ENCODE results near the gene GABRB3. TPM values are rescaled to one million over a fixed set of nuclear protein-coding genes. Genes with fewer than 3 reads are reported as not detected.

GABRB3 gene
- total and polyA plus RNA-seq, 8 donors = 0.94 to 4.0 (median 2.3) TPM

DNA sequence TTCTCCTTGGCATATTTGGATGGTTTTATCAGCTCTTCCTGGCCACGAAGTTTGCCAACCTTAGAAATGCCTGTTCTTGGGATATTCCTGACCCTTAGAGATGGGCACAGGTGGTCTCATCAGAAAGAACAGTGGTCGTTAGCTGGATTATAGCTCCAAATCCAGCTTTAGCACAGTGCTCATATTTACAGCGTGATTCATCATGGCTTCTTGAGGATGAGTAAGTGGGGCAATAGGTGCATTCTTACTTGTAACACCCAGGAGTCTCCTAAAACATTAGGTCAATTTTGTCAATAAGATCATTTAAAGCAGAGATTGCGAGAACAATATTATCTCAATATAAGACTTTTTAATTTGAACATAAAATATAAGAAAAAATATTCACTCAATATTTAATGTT lies 191.9 kb downstream of the GABRB3 start:
- Histone ChIP-seq H3K27me3 (no peaks in the 10 kb centered on the region), H3K27ac (no peak overlapping the region), H3K4me1 (no peaks in the 10 kb centered on the region), H3K36me3 (no peaks in the 10 kb centered on the region), H3K9me3 (peaks cover 0 to 20% of the 10 kb centered on the region in 2 donors), H3K4me3 (no peak overlapping the region)
- no peak for ATAC-seq
- DNase-seq = no peak
- TF ChIP-seq, protein P1, sequence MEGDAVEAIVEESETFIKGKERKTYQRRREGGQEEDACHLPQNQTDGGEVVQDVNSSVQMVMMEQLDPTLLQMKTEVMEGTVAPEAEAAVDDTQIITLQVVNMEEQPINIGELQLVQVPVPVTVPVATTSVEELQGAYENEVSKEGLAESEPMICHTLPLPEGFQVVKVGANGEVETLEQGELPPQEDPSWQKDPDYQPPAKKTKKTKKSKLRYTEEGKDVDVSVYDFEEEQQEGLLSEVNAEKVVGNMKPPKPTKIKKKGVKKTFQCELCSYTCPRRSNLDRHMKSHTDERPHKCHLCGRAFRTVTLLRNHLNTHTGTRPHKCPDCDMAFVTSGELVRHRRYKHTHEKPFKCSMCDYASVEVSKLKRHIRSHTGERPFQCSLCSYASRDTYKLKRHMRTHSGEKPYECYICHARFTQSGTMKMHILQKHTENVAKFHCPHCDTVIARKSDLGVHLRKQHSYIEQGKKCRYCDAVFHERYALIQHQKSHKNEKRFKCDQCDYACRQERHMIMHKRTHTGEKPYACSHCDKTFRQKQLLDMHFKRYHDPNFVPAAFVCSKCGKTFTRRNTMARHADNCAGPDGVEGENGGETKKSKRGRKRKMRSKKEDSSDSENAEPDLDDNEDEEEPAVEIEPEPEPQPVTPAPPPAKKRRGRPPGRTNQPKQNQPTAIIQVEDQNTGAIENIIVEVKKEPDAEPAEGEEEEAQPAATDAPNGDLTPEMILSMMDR (IDR thresholded peaks at IDR 0.05) = no peak
- intact Hi-C loops (cut with DNase I) = no loop called here

DNA sequence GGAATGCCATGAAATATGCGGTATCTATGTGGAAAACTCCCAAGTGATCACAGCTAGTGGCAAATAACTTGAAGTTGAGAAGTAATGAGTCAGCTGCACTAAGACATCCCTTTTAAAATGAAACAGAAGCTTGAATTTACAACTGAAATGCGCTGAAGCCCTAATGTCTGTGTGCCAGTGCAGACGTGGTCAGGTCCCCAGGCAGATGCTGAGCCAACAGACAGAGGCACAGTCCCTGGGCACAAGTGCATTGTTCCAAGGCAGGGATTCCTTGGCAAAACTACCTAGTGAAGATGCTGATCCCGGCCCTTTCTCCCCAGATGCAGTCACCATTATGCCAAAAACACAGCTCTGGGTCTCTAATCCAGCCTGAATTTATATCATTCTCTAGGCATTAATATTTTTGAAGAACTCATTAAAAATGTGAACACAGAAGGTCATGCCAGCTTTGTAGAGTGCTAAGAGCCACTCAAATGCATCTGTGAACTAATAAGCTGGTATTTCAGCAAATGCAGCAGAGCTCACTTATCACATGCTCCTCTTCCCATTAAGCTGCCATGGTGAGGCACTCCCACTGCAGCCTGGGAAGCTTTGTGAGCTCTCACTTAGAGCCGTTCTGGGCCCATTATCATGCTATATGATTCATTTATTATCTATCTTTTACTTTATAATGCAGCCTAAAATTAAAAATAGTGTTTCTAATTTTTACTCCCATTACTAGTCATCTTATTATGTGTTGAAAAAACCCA lies 200.1 kb downstream of the GABRB3 start:
- Histone ChIP-seq H3K4me3 (no peak overlapping the region), H3K36me3 (no peaks in the 10 kb centered on the region), H3K27ac (no peak overlapping the region), H3K4me1 (no peaks in the 10 kb centered on the region), H3K27me3 (no peaks in the 10 kb centered on the region), H3K9me3 (peaks cover 0 to 11% of the 10 kb centered on the region in 2 donors)
- ATAC-seq = no peak
- DNase-seq = no peak
- TF ChIP-seq, protein P1 (IDR thresholded peaks at IDR 0.05) = no peak
- intact Hi-C loops (cut with DNase I) = no loop called here

- TF ChIP-seq, protein P1 (IDR thresholded peaks at IDR 0.05) = no peak
- intact Hi-C loops (cut with DNase I) = no loop called here
- Histone ChIP-seq H3K9me3 (peaks cover 0 to 8% of the 10 kb centered on the region in 2 donors), H3K4me1 (no peaks in the 10 kb centered on the region), H3K4me3 (no peak overlapping the region), H3K27me3 (no peaks in the 10 kb centered on the region), H3K27ac (no peak overlapping the region), H3K36me3 (no peaks in the 10 kb centered on the region)
- ATAC-seq (no peak), DNase-seq (no peak)
These were observed 201.5 kb downstream of the GABRB3 start for GRCh38 chr15:26571346-26571745.

- Histone ChIP-seq H3K4me3 (no peak overlapping the region), H3K27ac (no peak overlapping the region), H3K27me3 (no peaks in the 10 kb centered on the region), H3K9me3 (peaks cover 0 to 6% of the 10 kb centered on the region in 2 donors), H3K4me1 (no peaks in the 10 kb centered on the region), H3K36me3 (no peaks in the 10 kb centered on the region)
- intact Hi-C loops (cut with DNase I) = no loop called here
- ATAC-seq (no peak), DNase-seq (no peak)
- TF ChIP-seq, protein P1 (IDR thresholded peaks at IDR 0.05) = no peak
These were observed 207.3 kb downstream of the GABRB3 start for GRCh38 chr15:26565542-26565941.

DNA sequence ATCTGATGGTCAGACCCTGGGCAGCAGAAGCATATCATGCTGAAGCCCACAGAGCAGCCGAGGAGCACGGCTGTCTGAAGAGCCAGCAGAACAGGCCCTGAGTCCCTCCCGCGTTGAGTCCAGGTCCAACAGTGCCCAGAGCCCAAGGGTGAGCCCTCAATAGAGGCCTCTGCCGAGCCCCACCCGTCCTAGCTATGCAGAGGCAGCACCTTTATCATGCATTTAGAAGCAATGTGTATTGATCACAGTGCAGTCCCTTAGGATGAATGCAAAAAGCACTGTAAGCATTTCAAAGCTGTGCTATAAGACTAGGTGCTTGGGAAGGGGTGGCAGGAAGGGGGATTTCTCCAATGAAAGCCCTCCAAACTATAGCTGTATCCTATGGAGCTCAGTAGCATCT lies 208.5 kb downstream of the GABRB3 start:
- Histone ChIP-seq H3K4me1 (no peaks in the 10 kb centered on the region), H3K4me3 (no peak overlapping the region), H3K27ac (no peak overlapping the region), H3K27me3 (no peaks in the 10 kb centered on the region), H3K36me3 (no peaks in the 10 kb centered on the region), H3K9me3 (peaks cover 0 to 3% of the 10 kb centered on the region in 2 donors)
- no peak for DNase-seq
- TF ChIP-seq, protein P1 (IDR thresholded peaks at IDR 0.05) = no peak
- ATAC-seq = no peak
- intact Hi-C loops (cut with DNase I) = no loop called here
